NB4 (cell line): Measurements from ENCODE around the gene GAN.

Experiments used
- POLR2A ChIP-seq: IDR thresholded peaks from 2 replicates; pipeline ENCODE4 v1.6.1; 2011; ENCODE audit warnings: mild to moderate bottlenecking; ENCODE audit not compliant: insufficient read length; ENCODE audit errors: extremely low read depth
- TF ChIP-seq, protein P1 (sequence below): IDR thresholded peaks from one replicate; pipeline ENCODE4 v1.5.1; 2012; ENCODE audit warnings: low read depth, low read length

DNA sequence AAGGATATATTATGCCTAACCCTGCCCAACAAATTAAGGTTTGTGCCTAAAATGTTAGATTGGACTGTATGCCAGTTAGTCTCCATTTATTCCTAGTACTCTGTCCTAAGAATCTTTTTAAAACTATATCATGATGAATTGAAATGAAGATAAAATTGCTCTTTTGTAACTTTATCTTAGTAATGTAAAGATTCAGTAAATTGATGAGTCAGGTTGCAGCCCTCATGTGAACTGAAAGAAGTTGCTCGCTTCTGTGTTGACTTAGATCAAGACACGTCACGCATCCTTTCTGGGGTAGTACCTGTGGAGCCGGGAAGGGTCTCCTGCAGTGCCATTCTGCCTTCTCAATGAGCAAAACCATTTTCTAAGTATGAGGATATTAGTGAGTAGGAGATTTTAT lies 63.3 kb downstream of the GAN start:
- TF ChIP-seq, protein P1, sequence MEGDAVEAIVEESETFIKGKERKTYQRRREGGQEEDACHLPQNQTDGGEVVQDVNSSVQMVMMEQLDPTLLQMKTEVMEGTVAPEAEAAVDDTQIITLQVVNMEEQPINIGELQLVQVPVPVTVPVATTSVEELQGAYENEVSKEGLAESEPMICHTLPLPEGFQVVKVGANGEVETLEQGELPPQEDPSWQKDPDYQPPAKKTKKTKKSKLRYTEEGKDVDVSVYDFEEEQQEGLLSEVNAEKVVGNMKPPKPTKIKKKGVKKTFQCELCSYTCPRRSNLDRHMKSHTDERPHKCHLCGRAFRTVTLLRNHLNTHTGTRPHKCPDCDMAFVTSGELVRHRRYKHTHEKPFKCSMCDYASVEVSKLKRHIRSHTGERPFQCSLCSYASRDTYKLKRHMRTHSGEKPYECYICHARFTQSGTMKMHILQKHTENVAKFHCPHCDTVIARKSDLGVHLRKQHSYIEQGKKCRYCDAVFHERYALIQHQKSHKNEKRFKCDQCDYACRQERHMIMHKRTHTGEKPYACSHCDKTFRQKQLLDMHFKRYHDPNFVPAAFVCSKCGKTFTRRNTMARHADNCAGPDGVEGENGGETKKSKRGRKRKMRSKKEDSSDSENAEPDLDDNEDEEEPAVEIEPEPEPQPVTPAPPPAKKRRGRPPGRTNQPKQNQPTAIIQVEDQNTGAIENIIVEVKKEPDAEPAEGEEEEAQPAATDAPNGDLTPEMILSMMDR = no peak
- no peak for TF ChIP-seq POLR2A
